ACC112 (cell line): ENCODE data around the gene CCDC86.

ENCODE experiments used
- H2AFZ ChIP-seq: fragments of 200-600 bp; sonication (generic); one replicate; pipeline ENCODE4 v1.6.0; 2017; ENCODE audit warnings: antibody characterized with exemption, low read length; ENCODE audit not compliant: unreplicated experiment
- H3K27ac ChIP-seq: fragments of 200-600 bp; sonication (generic); 2 replicates; pipeline ENCODE4 v1.5.1; 2014; ENCODE audit warnings: low read depth, mild to moderate bottlenecking, antibody characterized with exemption, low read length, moderate library complexity
- H3K27me3 ChIP-seq: fragments of 200-600 bp; sonication (generic); 2 replicates; pipeline ENCODE4 v1.6.1; 2014; ENCODE audit warnings: mild to moderate bottlenecking, antibody characterized with exemption, low read length, moderate library complexity, mixed read lengths; ENCODE audit not compliant: insufficient read depth
- H3K36me3 ChIP-seq: fragments of 200-600 bp; sonication (generic); 2 replicates; pipeline ENCODE4 v1.6.1; 2016; ENCODE audit warnings: mild to moderate bottlenecking, antibody characterized with exemption, low read length, moderate library complexity, mixed read lengths; ENCODE audit not compliant: insufficient read depth
- H3K4me1 ChIP-seq: fragments of 200-600 bp; sonication (generic); one replicate; pipeline ENCODE4 v1.6.1; 2016; ENCODE audit warnings: low read length, mixed read lengths; ENCODE audit not compliant: insufficient read depth, unreplicated experiment, control insufficient read depth
- H3K4me3 ChIP-seq: fragments of 200-600 bp; sonication (generic); 2 replicates; pipeline ENCODE4 v1.5.1; 2014; ENCODE audit warnings: mild to moderate bottlenecking, low read depth, low read length
- H3K79me2 ChIP-seq: fragments of 200-600 bp; sonication (generic); one replicate; pipeline ENCODE4 v1.6.0; 2016; ENCODE audit warnings: low read length; ENCODE audit not compliant: control insufficient read depth, unreplicated experiment, insufficient read depth

CCDC86 gene

GRCh38 chr11:60844870-60845221 is 2.9 kb downstream of the CCDC86 start:
- H3K27ac ChIP-seq = no peak overlapping the region
- peaks cover 40% of the 10 kb centered on the region for H3K79me2 ChIP-seq
- H3K4me3 ChIP-seq = peak overlapping the region; percentile 82
- no peaks in the 10 kb centered on the region for H3K27me3 ChIP-seq
- no peaks in the 10 kb centered on the region for H3K36me3 ChIP-seq
- no peak overlapping the region for H2AFZ ChIP-seq
- H3K4me1 ChIP-seq = peaks cover 33% of the 10 kb centered on the region

- H2AFZ ChIP-seq = no peak overlapping the region
- no peak overlapping the region for H3K27ac ChIP-seq
- peaks cover 32% of the 10 kb centered on the region for H3K4me1 ChIP-seq
- H3K4me3 ChIP-seq = peak overlapping the region; percentile 82; the same call in 1 of the 2 replicates
- H3K27me3 ChIP-seq = no peaks in the 10 kb centered on the region
- no peaks in the 10 kb centered on the region for H3K36me3 ChIP-seq
- peaks cover 40% of the 10 kb centered on the region for H3K79me2 ChIP-seq
Observed at GRCh38 chr11:60845338-60845737, 3.4 kb downstream of the CCDC86 start.

GRCh38 chr11:60847281-60847680 is 5.4 kb downstream of the CCDC86 start:
- no peak overlapping the region for H2AFZ ChIP-seq
- H3K4me3 ChIP-seq = no peak overlapping the region
- 0 out of 2 replicates have a peak, but pooled peaks cover 15% of the 10 kb centered on the region for H3K36me3 ChIP-seq
- no peaks in the 10 kb centered on the region for H3K27me3 ChIP-seq
- peaks cover 37% of the 10 kb centered on the region for H3K79me2 ChIP-seq
- H3K27ac ChIP-seq = no peak overlapping the region
- peaks cover 19% of the 10 kb centered on the region for H3K4me1 ChIP-seq

GRCh38 chr11:60847896-60848295 is 6.0 kb downstream of the CCDC86 start:
- Histone ChIP-seq H3K4me1 (peaks cover 19% of the 10 kb centered on the region), H3K27me3 (no peaks in the 10 kb centered on the region), H2AFZ (no peak overlapping the region), H3K79me2 (peaks cover 31% of the 10 kb centered on the region), H3K4me3 (no peak overlapping the region), H3K27ac (no peak overlapping the region), H3K36me3 (0 out of 2 replicates have a peak, but pooled peaks cover 15% of the 10 kb centered on the region)

- H3K79me2 ChIP-seq = peaks cover 22% of the 10 kb centered on the region
- H3K4me1 ChIP-seq = peaks cover 18% of the 10 kb centered on the region
- no peaks in the 10 kb centered on the region for H3K27me3 ChIP-seq
- no peak overlapping the region for H3K27ac ChIP-seq
- H3K36me3 ChIP-seq = 0 out of 2 replicates have a peak, but pooled peaks cover 15% of the 10 kb centered on the region
- no peak overlapping the region for H2AFZ ChIP-seq
- no peak overlapping the region for H3K4me3 ChIP-seq
Observed at GRCh38 chr11:60848714-60849151, 6.8 kb downstream of the CCDC86 start.

- H3K27ac ChIP-seq = no peak overlapping the region
- peaks cover 7% of the 10 kb centered on the region for H3K4me1 ChIP-seq
- H3K4me3 ChIP-seq = no peak overlapping the region
- no peaks in the 10 kb centered on the region for H3K27me3 ChIP-seq
- H3K79me2 ChIP-seq = peaks cover 11% of the 10 kb centered on the region
- no peak overlapping the region for H2AFZ ChIP-seq
- H3K36me3 ChIP-seq = 0 out of 2 replicates have a peak, but pooled peaks cover 15% of the 10 kb centered on the region
Observed at GRCh38 chr11:60849641-60850520, 8.0 kb downstream of the CCDC86 start.

GRCh38 chr11:60851327-60852104 is 9.6 kb downstream of the CCDC86 start:
- Histone ChIP-seq H3K4me3 (no peak overlapping the region), H3K27ac (no peak overlapping the region), H3K4me1 (no peaks in the 10 kb centered on the region), H3K79me2 (no peaks in the 10 kb centered on the region), H3K36me3 (0 out of 2 replicates have a peak, but pooled peaks cover 15% of the 10 kb centered on the region), H3K27me3 (no peaks in the 10 kb centered on the region), H2AFZ (no peak overlapping the region)

GRCh38 chr11:60852117-60852981 is 10.4 kb downstream of the CCDC86 start:
- Histone ChIP-seq H3K27ac (no peak overlapping the region), H3K27me3 (no peaks in the 10 kb centered on the region), H3K36me3 (0 out of 2 replicates have a peak, but pooled peaks cover 15% of the 10 kb centered on the region), H3K79me2 (no peaks in the 10 kb centered on the region), H2AFZ (no peak overlapping the region), H3K4me3 (no peak overlapping the region), H3K4me1 (peaks cover under 1% of the 10 kb centered on the region)

GRCh38 chr11:60852982-60853950 is 11.4 kb downstream of the CCDC86 start:
- Histone ChIP-seq H3K79me2 (no peaks in the 10 kb centered on the region), H3K36me3 (0 out of 2 replicates have a peak, but pooled peaks cover 15% of the 10 kb centered on the region), H3K4me3 (no peak overlapping the region), H3K4me1 (peaks cover 8% of the 10 kb centered on the region), H3K27ac (no peak overlapping the region), H2AFZ (no peak overlapping the region), H3K27me3 (no peaks in the 10 kb centered on the region)
